ENCODE measurements around the gene ATXN2.
"Not testable (repeated sequence)": the region's sequence is repeated elsewhere in the genome, so short reads cannot be mapped to it uniquely, and the experiment has no call there.

The ATXN2 gene

DNA sequence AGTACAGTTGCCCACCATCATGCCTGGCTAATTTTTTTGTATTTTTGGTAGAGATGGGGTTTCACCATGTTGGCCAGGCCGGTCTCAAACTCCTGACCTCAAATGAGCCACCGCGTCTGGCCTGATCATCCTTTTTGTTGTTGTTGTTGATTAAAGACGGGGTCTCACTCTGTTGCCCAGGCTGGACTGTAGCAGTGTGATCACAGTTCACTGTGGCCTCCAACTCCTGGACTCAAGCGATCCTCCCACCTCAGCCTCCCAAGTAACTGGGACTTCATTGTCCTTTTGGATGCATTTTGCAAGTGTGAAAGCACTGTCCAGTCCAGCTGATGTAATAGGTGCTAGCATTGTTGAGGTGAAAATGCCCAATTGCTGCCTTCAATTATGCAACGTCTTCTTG is 27.1 kb upstream of the ATXN2 start:
- no peaks in the 10 kb centered on the region for H3K36me3 ChIP-seq (replicated peaks; ENCODE audit: insufficient read depth, low read length)
- H3K9ac ChIP-seq (ENCODE audit: low read length), result no peak overlapping the region
- H3K4me2 ChIP-seq (ENCODE audit: low read depth, low read length), result no peak overlapping the region
- no peaks in the 10 kb centered on the region for H4K20me1 ChIP-seq (ENCODE audit: insufficient read depth, low read length)
- DNase-seq, result no peak
- no peak overlapping the region for H3K27ac ChIP-seq (ENCODE audit: low read length)
- H3K4me3 ChIP-seq (ENCODE audit: low read length), result no peak overlapping the region
- H3K9me3 ChIP-seq (replicated peaks; ENCODE audit: insufficient read depth, low read length), result no peaks in the 10 kb centered on the region
- H3K9me2 ChIP-seq (replicated peaks; ENCODE audit: insufficient read depth, low read length), result no peaks in the 10 kb centered on the region
- H2AFZ ChIP-seq (ENCODE audit: low read length), result no peak overlapping the region
- no peaks in the 10 kb centered on the region for H3K4me1 ChIP-seq (ENCODE audit: low read length)
- no peaks in the 10 kb centered on the region for H3K79me2 ChIP-seq (ENCODE audit: low read length)
- H3K27me3 ChIP-seq (replicated peaks; ENCODE audit: insufficient read depth, low read length), result no peaks in the 10 kb centered on the region
- no peaks in the 10 kb centered on the region for H3F3A ChIP-seq (ENCODE audit: insufficient read depth, low read length)
- TF ChIP-seq EZH2 (optimal IDR thresholded peaks at IDR 0.05; ENCODE audit: low read depth, low read length), result no peak
- no peak for TF ChIP-seq EZH2phosphoT487 (IDR thresholded peaks at IDR 0.05; ENCODE audit: low read length)
- TF ChIP-seq, protein P1, sequence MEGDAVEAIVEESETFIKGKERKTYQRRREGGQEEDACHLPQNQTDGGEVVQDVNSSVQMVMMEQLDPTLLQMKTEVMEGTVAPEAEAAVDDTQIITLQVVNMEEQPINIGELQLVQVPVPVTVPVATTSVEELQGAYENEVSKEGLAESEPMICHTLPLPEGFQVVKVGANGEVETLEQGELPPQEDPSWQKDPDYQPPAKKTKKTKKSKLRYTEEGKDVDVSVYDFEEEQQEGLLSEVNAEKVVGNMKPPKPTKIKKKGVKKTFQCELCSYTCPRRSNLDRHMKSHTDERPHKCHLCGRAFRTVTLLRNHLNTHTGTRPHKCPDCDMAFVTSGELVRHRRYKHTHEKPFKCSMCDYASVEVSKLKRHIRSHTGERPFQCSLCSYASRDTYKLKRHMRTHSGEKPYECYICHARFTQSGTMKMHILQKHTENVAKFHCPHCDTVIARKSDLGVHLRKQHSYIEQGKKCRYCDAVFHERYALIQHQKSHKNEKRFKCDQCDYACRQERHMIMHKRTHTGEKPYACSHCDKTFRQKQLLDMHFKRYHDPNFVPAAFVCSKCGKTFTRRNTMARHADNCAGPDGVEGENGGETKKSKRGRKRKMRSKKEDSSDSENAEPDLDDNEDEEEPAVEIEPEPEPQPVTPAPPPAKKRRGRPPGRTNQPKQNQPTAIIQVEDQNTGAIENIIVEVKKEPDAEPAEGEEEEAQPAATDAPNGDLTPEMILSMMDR (IDR thresholded peaks at IDR 0.05; ENCODE audit: low read length), result no peak

DNA sequence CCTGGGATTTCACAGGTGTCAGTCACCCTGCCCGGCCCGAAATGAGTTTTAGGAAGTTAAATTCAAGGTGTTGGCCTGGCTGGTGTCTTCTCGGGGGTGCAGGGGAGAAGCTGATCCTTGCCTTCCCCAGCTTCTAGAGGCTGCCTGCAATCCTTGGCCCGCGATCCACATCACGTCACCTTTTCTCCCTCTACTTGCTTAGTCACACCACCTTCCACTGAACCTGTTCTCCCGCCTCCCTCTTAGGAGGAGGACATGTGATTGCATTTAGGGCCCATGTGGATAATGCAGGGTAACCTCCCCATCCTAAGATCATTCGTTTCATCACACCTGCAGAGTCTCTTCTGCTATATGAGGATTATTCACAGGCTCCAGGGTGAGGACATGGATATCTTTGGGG is 25.4 kb upstream of the ATXN2 start:
- H3F3A ChIP-seq (ENCODE audit: insufficient read depth, low read length), result no peaks in the 10 kb centered on the region
- H3K27ac ChIP-seq (ENCODE audit: low read length), result no peak overlapping the region
- DNase-seq, result no peak
- no peak overlapping the region for H3K4me2 ChIP-seq (ENCODE audit: low read depth, low read length)
- no peak for TF ChIP-seq EZH2phosphoT487 (IDR thresholded peaks at IDR 0.05; ENCODE audit: low read length)
- no peak for TF ChIP-seq EZH2 (optimal IDR thresholded peaks at IDR 0.05; ENCODE audit: low read depth, low read length)
- TF ChIP-seq, protein P1 (IDR thresholded peaks at IDR 0.05; ENCODE audit: low read length), result no peak
- H3K27me3 ChIP-seq (replicated peaks; ENCODE audit: insufficient read depth, low read length), result no peaks in the 10 kb centered on the region
- no peaks in the 10 kb centered on the region for H3K9me2 ChIP-seq (replicated peaks; ENCODE audit: insufficient read depth, low read length)
- no peaks in the 10 kb centered on the region for H4K20me1 ChIP-seq (ENCODE audit: insufficient read depth, low read length)
- H2AFZ ChIP-seq (ENCODE audit: low read length), result no peak overlapping the region
- no peaks in the 10 kb centered on the region for H3K79me2 ChIP-seq (ENCODE audit: low read length)
- no peaks in the 10 kb centered on the region for H3K36me3 ChIP-seq (replicated peaks; ENCODE audit: insufficient read depth, low read length)
- no peak overlapping the region for H3K9ac ChIP-seq (ENCODE audit: low read length)
- H3K4me1 ChIP-seq (ENCODE audit: low read length), result no peaks in the 10 kb centered on the region
- no peaks in the 10 kb centered on the region for H3K9me3 ChIP-seq (replicated peaks; ENCODE audit: insufficient read depth, low read length)
- H3K4me3 ChIP-seq (ENCODE audit: low read length), result no peak overlapping the region

DNA sequence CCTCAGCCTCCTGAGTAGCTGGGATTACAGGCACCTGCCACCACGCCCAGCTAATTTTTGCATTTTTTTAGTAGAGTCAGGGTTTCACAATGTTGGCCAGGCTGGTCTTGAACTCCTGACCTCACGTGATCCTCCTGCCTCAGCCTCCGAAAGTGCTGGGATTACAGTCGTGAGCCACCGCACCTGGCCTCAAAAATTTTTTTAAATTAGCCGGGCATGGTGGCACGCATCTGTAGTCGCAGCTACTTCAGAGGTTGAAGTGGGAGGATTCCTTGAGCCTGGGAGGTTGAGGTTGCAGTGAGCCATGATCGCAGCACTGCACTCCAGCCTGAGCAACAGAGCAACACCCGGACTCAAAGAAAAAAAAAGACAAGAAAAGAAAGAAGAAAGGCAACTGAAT is 18.7 kb upstream of the ATXN2 start:
- not testable (repeated sequence) for H3K27me3 ChIP-seq (replicated peaks; ENCODE audit: insufficient read depth, low read length); H2AFZ ChIP-seq (ENCODE audit: low read length); H3K4me1 ChIP-seq (ENCODE audit: low read length); H3K27ac ChIP-seq (ENCODE audit: low read length); H3K9ac ChIP-seq (ENCODE audit: low read length); H3K9me2 ChIP-seq (replicated peaks; ENCODE audit: insufficient read depth, low read length); H3K79me2 ChIP-seq (ENCODE audit: low read length); H3K4me3 ChIP-seq (ENCODE audit: low read length); H4K20me1 ChIP-seq (ENCODE audit: insufficient read depth, low read length); DNase-seq; H3K4me2 ChIP-seq (ENCODE audit: low read depth, low read length); H3K36me3 ChIP-seq (replicated peaks; ENCODE audit: insufficient read depth, low read length); H3F3A ChIP-seq (ENCODE audit: insufficient read depth, low read length); H3K9me3 ChIP-seq (replicated peaks; ENCODE audit: insufficient read depth, low read length)

DNA sequence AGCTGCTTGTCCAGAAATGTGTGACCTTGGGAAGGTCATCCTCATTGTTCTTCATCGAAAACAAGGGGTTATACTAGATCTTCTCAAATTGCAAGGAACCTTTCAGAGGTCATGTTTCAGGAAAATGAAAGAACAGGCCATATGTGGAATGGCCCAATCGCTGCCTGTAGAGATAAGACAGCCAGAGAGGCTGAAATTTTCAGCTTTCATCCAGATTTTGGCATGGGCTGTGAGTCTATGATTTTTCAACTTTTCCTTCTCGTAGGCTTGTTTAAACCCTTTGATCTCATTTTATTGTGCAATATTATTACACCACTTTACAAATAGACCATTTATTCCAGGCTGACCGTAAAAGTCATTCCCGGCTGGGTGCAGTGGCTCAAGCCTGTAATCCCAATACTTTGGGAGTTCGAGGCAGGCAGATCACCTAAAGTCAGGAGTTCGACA is 17.1 kb upstream of the ATXN2 start:
- no peaks in the 10 kb centered on the region for H3K27me3 ChIP-seq (replicated peaks; ENCODE audit: insufficient read depth, low read length)
- TF ChIP-seq EZH2 (optimal IDR thresholded peaks at IDR 0.05; ENCODE audit: low read depth, low read length) (no peak), EZH2phosphoT487 (IDR thresholded peaks at IDR 0.05; ENCODE audit: low read length) (no peak)
- TF ChIP-seq, protein P1 (IDR thresholded peaks at IDR 0.05; ENCODE audit: low read length), result no peak
- H3K9ac ChIP-seq (ENCODE audit: low read length), result no peak overlapping the region
- no peaks in the 10 kb centered on the region for H4K20me1 ChIP-seq (ENCODE audit: insufficient read depth, low read length)
- H3K4me3 ChIP-seq (ENCODE audit: low read length), result no peak overlapping the region
- no peaks in the 10 kb centered on the region for H3K9me2 ChIP-seq (replicated peaks; ENCODE audit: insufficient read depth, low read length)
- H2AFZ ChIP-seq (ENCODE audit: low read length), result no peak overlapping the region
- H3K27ac ChIP-seq (ENCODE audit: low read length), result no peak overlapping the region
- H3K4me1 ChIP-seq (ENCODE audit: low read length), result no peaks in the 10 kb centered on the region
- no peaks in the 10 kb centered on the region for H3K36me3 ChIP-seq (replicated peaks; ENCODE audit: insufficient read depth, low read length)
- no peak for DNase-seq
- no peaks in the 10 kb centered on the region for H3K9me3 ChIP-seq (replicated peaks; ENCODE audit: insufficient read depth, low read length)
- no peaks in the 10 kb centered on the region for H3K79me2 ChIP-seq (ENCODE audit: low read length)
- no peaks in the 10 kb centered on the region for H3F3A ChIP-seq (ENCODE audit: insufficient read depth, low read length)
- no peak overlapping the region for H3K4me2 ChIP-seq (ENCODE audit: low read depth, low read length)

Data from MM.1S (cell line).